IMR-90 (cell line): ENCODE results near the gene CGNL1. TPM values are rescaled to one million over a fixed set of nuclear protein-coding genes. Genes with fewer than 3 reads are reported as not detected.

Experiments used
- ATAC-seq: fragments of 200-7000 bp; cut with Tn5 transposase; 2 replicates; pipeline ENCODE4 v1.9.1; 2020; ENCODE audit warnings: low read depth, mild to moderate bottlenecking, moderate library complexity
- BruUV-seq: library from RNA; stranded (reverse); fragments of 400-500 nt; replicated peaks from 2 replicates; lab custom pipeline; 2021; lab: Mats Ljungman, UMichigan
- CTCF ChIA-PET: fragments of 300-600 bp; formaldehyde crosslinking; extraction: SDS; loops from one replicate; lab custom pipeline; 2021; ENCODE audit warnings: antibody characterized with exemption; lab: Yijun Ruan, JAX
- POLR2A ChIA-PET: fragments of 300-600 bp; sonication (Branson Sonifier 250); formaldehyde crosslinking; loops from one replicate; lab custom pipeline; 2022; ENCODE audit warnings: antibody characterized with exemption; ENCODE audit not compliant: unreplicated experiment; lab: Charles Lee
- DNase-seq: peaks from one replicate; pipeline ENCODE4 v3.0.0; 2013
- H2AFZ ChIP-seq: replicated peaks from 2 replicates; pipeline ENCODE3; 2013; ENCODE audit warnings: low read length, mild to moderate bottlenecking; ENCODE audit not compliant: poor library complexity
- H2AK5ac ChIP-seq: 2 replicates; pipeline ENCODE4 v1.6.1; 2013; ENCODE audit warnings: low read depth, low read length, inconsistent platforms
- H2AK9ac ChIP-seq: replicated peaks from 2 replicates; pipeline ENCODE3; 2013; ENCODE audit warnings: mild to moderate bottlenecking, low read depth, low read length, moderate library complexity; ENCODE audit not compliant: poor library complexity
- H2BK120ac ChIP-seq: 2 replicates; pipeline ENCODE4 v1.6.1; 2013; ENCODE audit warnings: low read depth, low read length, inconsistent platforms
- H2BK15ac ChIP-seq: 3 replicates; pipeline ENCODE4 v1.6.1; 2013; ENCODE audit warnings: low read depth, low read length, inconsistent platforms
- H2BK20ac ChIP-seq: 2 replicates; pipeline ENCODE4 v1.6.1; 2013; ENCODE audit warnings: low read depth, mild to moderate bottlenecking, inconsistent platforms, low read length, moderate library complexity
- H2BK5ac ChIP-seq: 2 replicates; pipeline ENCODE4 v1.6.1; 2013; ENCODE audit warnings: mild to moderate bottlenecking, low read depth, low read length, inconsistent platforms; ENCODE audit not compliant: poor library complexity, severe bottlenecking
- H3K14ac ChIP-seq: replicated peaks from 2 replicates; pipeline ENCODE4 v1.6.1; 2013; ENCODE audit warnings: low read depth, low read length, inconsistent platforms
- H3K18ac ChIP-seq: 2 replicates; pipeline ENCODE4 v1.6.1; 2013; ENCODE audit warnings: low read depth, low read length, control low read depth
- H3K23ac ChIP-seq: 2 replicates; pipeline ENCODE4 v1.6.1; 2013; ENCODE audit warnings: low read depth, low read length, inconsistent platforms
- H3K27ac ChIP-seq: 2 replicates; pipeline ENCODE4 v1.5.1; 2013; ENCODE audit warnings: mild to moderate bottlenecking, control low read depth, low read length; ENCODE audit not compliant: insufficient read depth
- H3K27me3 ChIP-seq: 2 replicates; pipeline ENCODE4 v1.6.1; 2013; ENCODE audit warnings: low read length; ENCODE audit not compliant: control insufficient read depth, insufficient read depth
- H3K36me3 ChIP-seq: 2 replicates; pipeline ENCODE4 v1.6.1; 2013; ENCODE audit warnings: low read length, mixed read lengths; ENCODE audit not compliant: control insufficient read depth, insufficient read depth
- H3K4ac ChIP-seq: 2 replicates; pipeline ENCODE4 v1.6.1; 2013; ENCODE audit warnings: low read depth, low read length, inconsistent platforms
- H3K4me1 ChIP-seq: 2 replicates; pipeline ENCODE4 v1.6.1; 2013; ENCODE audit warnings: low read length, mixed read lengths; ENCODE audit not compliant: control insufficient read depth, insufficient read depth
- H3K4me2 ChIP-seq: 2 replicates; pipeline ENCODE4 v1.6.1; 2013; ENCODE audit warnings: low read depth, mild to moderate bottlenecking, control low read depth, low read length, moderate library complexity
- H3K4me3 ChIP-seq: 2 replicates; pipeline ENCODE4 v1.5.1; 2013; ENCODE audit warnings: low read depth, mild to moderate bottlenecking, control low read depth, low read length, moderate library complexity; ENCODE audit not compliant: insufficient read depth
- H3K56ac ChIP-seq: 2 replicates; pipeline ENCODE4 v1.6.1; 2013; ENCODE audit warnings: low read length, inconsistent platforms; ENCODE audit not compliant: insufficient read depth; ENCODE audit errors: extremely low read depth
- H3K79me1 ChIP-seq, 2 experiments: 2 replicates each; pipeline ENCODE4 v1.6.1; 2013; ENCODE audit warnings: low read length in 2 of 2, inconsistent platforms in 1 of 2, low read depth in 1 of 2
- H3K9ac ChIP-seq: 2 replicates; pipeline ENCODE4 v1.6.1; 2013; ENCODE audit warnings: low read depth, low read length, control low read depth
- H3K9me1 ChIP-seq: 2 replicates; pipeline ENCODE4 v1.6.1; 2013; ENCODE audit warnings: low read length, inconsistent platforms; ENCODE audit not compliant: insufficient read depth
- H3K9me3 ChIP-seq: 2 replicates; pipeline ENCODE4 v1.6.1; 2013; ENCODE audit warnings: low read length; ENCODE audit not compliant: control insufficient read depth, insufficient read depth
- H4K20me1 ChIP-seq: 2 replicates; pipeline ENCODE4 v1.6.1; 2013; ENCODE audit warnings: low read length, inconsistent platforms; ENCODE audit not compliant: insufficient read depth
- H4K5ac ChIP-seq: 2 replicates; pipeline ENCODE4 v1.6.1; 2013; ENCODE audit warnings: mild to moderate bottlenecking, low read depth, low read length, control low read depth
- H4K8ac ChIP-seq, 2 experiments: 2 replicates each; pipeline ENCODE4 v1.6.1; 2013; ENCODE audit warnings: low read depth in 2 of 2, low read length in 2 of 2, control low read depth in 1 of 2, inconsistent platforms in 1 of 2
- H4K91ac ChIP-seq: 2 replicates; pipeline ENCODE4 v1.6.1; 2013; ENCODE audit warnings: low read depth, low read length, inconsistent platforms; ENCODE audit not compliant: insufficient read depth
- CEBPB ChIP-seq: IDR thresholded peaks from 2 replicates; pipeline ENCODE4 v1.6.1; 2012; ENCODE audit warnings: low read depth, low read length, improper control_type of control experiment
- MAFK ChIP-seq: IDR thresholded peaks from 2 replicates; pipeline ENCODE4 v1.6.1; 2012; ENCODE audit warnings: low read depth, low read length, improper control_type of control experiment
- MAZ ChIP-seq: IDR thresholded peaks from 2 replicates; pipeline ENCODE4 v1.6.1; 2012; ENCODE audit warnings: low read depth, mild to moderate bottlenecking, low read length, improper control_type of control experiment, moderate library complexity, borderline replicate concordance
- POLR2A ChIP-seq: IDR thresholded peaks from 2 replicates; pipeline ENCODE4 v1.6.1; 2012; ENCODE audit warnings: mild to moderate bottlenecking, low read depth, low read length
- RCOR1 ChIP-seq: IDR thresholded peaks from 2 replicates; pipeline ENCODE4 v1.6.1; 2012; ENCODE audit warnings: mild to moderate bottlenecking, low read length, improper control_type of control experiment; ENCODE audit not compliant: insufficient replicate concordance
- RFX5 ChIP-seq: IDR thresholded peaks from 2 replicates; pipeline ENCODE4 v1.8.0; 2012; ENCODE audit warnings: low read depth, mild to moderate bottlenecking, low read length, moderate library complexity
- WGBS, 2 experiments: methylation state at CpG; one replicate each; pipeline versions ENCODE4 v1.1.5 to v1.1.7; 2013; ENCODE audit warnings: missing lambda C conversion rate in 2 of 2; ENCODE audit not compliant: insufficient read length in 1 of 2; ENCODE audit errors: extremely low coverage in 2 of 2; 5-methylcytosine and 5-hydroxymethylcytosine counted together
- dilution Hi-C: fragments of 300-500 bp; cut with HindIII; formaldehyde crosslinking; loops from one replicate; pipeline ENCODE4 v1.14.3; 2018; ENCODE audit warnings: low sequenced_read_pairs; ENCODE audit not compliant: unreplicated experiment
- in situ Hi-C: fragments of 300-500 bp; cut with MboI; formaldehyde crosslinking; loops from 3 replicates; pipeline ENCODE4 v1.14.3; 2019; ENCODE audit warnings: low sequenced_read_pairs, inconsistent platforms, mixed read lengths
- intact Hi-C: fragments of 100-400 bp; cut with micrococcal nuclease; formaldehyde crosslinking; loops from 2 replicates; pipeline ENCODE4 v1.10.0; 2022
- polyA plus RNA-seq, 3 experiments: library from polyadenylated mRNA; depleted of rRNA; stranded (reverse); fragments of >200 nt; gene quantifications; 2 replicates each; pipeline ENCODE4 v1.2.3, GENCODE V29; 2012; ENCODE audit warnings: low replicate concordance in 1 of 3
- total RNA-seq: library from RNA; depleted of rRNA; stranded (reverse); fragments of >200 nt; gene quantifications from 2 replicates; pipeline ENCODE4 v1.2.3, GENCODE V29; 2012

The CGNL1 gene
- total and polyA plus RNA-seq, 2 of the 4 experiments (the other 2 are of a cell fraction), result 0.07 to 0.18 TPM

- Histone ChIP-seq H2AK5ac (no peak overlapping the region), H3K9me3 (no peaks in the 10 kb centered on the region), H2BK120ac (no peak overlapping the region), H3K9me1 (no peaks in the 10 kb centered on the region; the same call in 1 of the 2 replicates), H3K4ac (no peak overlapping the region), H3K4me1 (no peaks in the 10 kb centered on the region), H2AFZ (no peak overlapping the region), H2BK20ac (no peak overlapping the region), H3K18ac (no peak overlapping the region), H3K36me3 (no peaks in the 10 kb centered on the region), H4K91ac (no peak overlapping the region), H4K5ac (no peak overlapping the region), H3K56ac (no peak overlapping the region), H3K4me2 (no peak overlapping the region), H4K8ac (no peak overlapping the region), H3K79me1 (no peaks in the 10 kb centered on the region), H2BK15ac (no peak overlapping the region), H3K9ac (no peak overlapping the region), H4K20me1 (no peaks in the 10 kb centered on the region), H3K4me3 (no peak overlapping the region), H3K27me3 (no peaks in the 10 kb centered on the region), H2BK5ac (no peak overlapping the region), H3K27ac (no peak overlapping the region), H2AK9ac (no peak overlapping the region), H3K14ac (no peak overlapping the region), H3K23ac (no peak overlapping the region)
- 82% methylated on average over 3 of the region's 5 CpGs; no CpG with 5 or more reads in 1 of the 2 experiments for WGBS, 2 experiments
- DNase-seq (no peak), ATAC-seq (no peak)
- in situ Hi-C loops (no loop called here), intact Hi-C loops (no loop called here), dilution Hi-C loops (loop anchor here (25.0 kb wide), 1 partner anchor 198 kb away; no protein-coding TSS in a partner anchor)
- BruUV-seq, result no TSS peak
- CTCF ChIA-PET, result interaction anchor here (4.9 kb wide), 1 partner anchor 189 kb away, joined by 74 read pairs; no protein-coding TSS in a partner anchor
- no peak for TF ChIP-seq CEBPB
- TF ChIP-seq POLR2A, result no peak
- TF ChIP-seq RCOR1, result no peak
- TF ChIP-seq MAZ, result no peak
- TF ChIP-seq MAFK, result no peak
- no peak for TF ChIP-seq RFX5
- POLR2A ChIA-PET, result no interaction called here
Observed at GRCh38 chr15:57339321-57339720, 37.0 kb upstream of the CGNL1 start.
